Measurements from ENCODE around the gene COBLL1. TPM values are rescaled to one million over a fixed set of nuclear protein-coding genes. Genes with fewer than 3 reads are reported as not detected.
"Not testable (repeated sequence)": the region's sequence is repeated elsewhere in the genome, so short reads cannot be mapped to it uniquely, and the experiment has no call there.

Gene COBLL1
- polyA plus RNA-seq, 12 donors, result 7.1 to 25.9 (median 9.9) TPM; not detected in 1

DNA sequence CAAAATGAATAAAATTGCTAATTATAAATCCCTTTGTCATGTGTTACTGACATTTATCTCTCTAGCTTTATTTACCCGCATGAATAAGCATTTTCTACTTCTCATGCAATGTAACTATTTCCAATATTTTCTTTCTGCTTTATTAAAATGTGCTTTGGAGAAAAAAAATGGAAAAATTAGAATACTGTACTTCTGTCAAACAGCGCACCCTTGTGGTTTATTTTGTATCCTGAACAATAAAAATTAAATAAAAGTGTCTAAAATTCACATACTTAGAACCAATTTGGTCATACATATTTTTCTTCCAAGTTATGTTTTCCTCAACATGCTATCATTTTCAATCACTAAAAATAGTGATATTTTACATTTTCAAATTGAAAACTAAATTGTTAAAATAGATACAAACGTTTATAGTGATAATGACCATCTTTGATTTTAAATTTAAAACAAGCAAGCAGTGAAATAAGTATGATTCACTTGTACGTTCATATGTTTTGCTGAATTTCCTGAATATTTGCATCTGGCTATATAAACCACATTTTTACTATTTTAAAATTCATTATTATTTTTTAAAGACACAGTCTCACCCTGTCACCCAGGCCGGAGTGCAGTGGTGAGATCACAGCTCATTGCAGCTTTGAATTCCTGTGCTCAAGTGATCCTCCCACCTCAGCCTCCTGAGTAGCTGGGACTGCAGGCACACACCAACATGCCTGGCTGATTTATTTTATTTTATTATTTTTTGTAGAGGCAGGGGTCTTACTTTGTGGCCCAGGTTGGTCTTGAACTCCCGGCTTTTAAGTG is 124.4 kb downstream of the COBLL1 start:
- peak; percentile 27 for DNase-seq

DNA sequence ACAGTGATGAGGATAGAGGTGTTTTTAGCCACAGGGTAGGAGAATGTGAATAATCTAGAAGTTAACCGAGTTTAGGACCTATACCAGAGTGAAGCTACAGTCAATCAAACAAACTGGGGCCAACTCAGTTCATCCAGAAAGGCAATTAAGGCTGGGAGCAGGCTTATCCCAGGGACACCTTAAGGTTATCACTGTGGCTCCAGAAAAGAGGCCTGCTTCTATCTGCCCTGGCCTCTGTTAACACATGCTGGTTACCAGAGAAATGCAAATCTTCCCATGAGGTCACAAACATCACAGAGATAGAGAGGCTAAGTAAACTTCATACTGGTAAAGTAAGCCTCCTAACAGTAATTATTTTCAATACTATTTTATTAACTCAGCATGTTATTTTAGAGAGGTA is 127.2 kb downstream of the COBLL1 start:
- DNase-seq, result no peak

DNA sequence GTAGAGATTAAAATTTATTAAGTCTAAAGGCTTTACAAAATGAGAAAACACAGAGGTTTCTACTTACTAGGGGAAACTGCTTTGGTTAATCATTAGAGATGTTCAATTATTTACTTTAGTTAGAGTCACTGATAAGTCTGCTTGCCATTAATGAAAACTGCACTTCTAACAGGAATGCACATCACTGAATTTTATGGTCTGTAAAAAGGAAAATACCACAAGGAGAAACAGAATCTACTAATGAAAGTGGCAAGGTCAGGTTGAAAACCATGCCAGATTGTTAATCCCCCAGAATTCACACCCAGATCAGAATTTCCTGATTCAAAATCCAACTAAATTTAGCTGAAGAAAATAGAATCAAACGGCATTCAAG is 129.9 kb downstream of the COBLL1 start:
- no peak for DNase-seq

DNA sequence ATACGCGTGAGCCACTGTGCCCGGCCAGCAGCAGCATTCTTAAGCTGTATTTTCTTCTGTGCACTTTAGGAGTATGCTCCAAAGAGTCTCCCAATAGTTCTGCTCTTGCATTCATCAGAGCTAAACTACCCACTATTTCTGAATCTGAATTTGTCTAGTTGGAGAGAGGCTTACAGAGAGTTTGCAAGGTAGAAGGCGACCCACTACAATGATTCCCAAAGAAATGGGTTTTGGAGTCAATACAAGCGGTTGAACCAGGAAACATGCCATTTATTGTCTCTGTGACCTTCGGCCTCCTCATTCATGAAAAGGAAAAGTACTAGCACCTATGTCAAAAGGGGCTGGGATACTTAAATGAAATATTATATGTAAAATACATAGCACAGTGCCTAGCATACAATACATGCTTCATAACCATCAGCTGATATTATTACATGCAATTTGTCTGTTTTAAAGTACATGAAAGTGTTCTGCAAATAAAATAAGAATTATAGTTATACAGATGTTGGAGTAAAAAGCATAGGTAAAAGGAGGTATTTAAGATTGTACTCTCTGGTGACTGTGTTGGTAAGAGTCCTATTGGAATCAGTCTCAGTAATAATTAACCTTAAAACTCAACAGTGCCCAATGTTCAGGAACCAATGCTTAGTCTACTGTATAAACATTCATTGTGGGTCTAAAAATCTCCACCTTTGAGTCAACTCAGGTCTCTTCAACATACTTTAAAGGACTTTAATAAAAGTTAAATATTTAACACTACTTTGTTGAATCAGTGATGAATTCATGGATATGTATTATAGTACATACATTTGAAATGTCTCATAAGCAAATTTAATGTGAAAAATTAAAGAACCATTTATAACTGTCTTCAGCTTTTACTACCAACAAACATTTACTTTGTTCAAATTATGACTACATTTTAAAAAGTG is 130.5 kb downstream of the COBLL1 start:
- DNase-seq, result no peak

DNA sequence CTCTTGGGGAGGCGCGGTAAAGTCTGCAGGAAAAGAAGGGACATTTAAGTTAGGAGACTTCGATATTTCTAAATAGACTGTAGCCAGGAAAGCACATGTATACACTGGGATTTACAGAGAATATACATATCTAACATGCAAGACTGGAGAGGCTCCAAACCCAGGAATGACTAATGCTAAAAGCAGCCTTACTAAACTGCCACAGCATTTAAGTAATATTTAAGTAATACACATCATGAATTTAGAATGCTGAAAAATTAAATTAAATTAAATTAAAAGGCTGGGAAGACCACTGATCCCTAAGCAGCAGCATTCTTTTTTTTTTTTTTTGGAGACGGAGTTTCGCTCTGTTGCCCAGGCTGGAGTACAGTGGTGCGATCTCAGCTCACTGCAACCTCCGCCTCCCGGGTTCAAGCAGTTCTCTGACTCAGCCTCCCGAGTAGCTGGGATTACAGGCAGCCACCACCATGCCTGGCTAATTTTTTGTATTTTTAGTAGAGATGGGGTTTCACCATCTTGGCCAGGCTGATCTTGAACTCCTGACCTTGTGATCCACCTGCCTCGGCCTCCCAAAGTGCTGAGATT is 131.3 kb downstream of the COBLL1 start:
- DNase-seq, result not testable (repeated sequence)

DNA sequence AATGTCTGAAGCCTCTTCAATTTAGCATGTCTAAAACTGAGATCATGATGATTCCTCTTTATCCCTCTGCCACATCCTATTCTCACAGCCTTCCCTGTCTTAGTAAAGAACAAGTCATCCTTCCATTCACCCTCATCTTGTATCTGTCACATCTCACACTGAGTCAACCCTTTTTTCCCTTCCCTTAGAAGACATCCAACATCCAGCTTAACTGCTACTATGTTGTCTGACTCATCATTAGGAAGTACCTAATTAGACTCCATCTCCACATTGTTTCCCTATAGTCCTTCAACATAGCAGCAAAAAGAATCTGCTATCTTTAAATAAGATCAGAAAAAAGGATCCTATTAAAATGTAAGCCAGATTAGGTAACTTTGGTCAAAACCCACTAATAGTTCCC is 135.1 kb downstream of the COBLL1 start:
- DNase-seq, result no peak

DNA sequence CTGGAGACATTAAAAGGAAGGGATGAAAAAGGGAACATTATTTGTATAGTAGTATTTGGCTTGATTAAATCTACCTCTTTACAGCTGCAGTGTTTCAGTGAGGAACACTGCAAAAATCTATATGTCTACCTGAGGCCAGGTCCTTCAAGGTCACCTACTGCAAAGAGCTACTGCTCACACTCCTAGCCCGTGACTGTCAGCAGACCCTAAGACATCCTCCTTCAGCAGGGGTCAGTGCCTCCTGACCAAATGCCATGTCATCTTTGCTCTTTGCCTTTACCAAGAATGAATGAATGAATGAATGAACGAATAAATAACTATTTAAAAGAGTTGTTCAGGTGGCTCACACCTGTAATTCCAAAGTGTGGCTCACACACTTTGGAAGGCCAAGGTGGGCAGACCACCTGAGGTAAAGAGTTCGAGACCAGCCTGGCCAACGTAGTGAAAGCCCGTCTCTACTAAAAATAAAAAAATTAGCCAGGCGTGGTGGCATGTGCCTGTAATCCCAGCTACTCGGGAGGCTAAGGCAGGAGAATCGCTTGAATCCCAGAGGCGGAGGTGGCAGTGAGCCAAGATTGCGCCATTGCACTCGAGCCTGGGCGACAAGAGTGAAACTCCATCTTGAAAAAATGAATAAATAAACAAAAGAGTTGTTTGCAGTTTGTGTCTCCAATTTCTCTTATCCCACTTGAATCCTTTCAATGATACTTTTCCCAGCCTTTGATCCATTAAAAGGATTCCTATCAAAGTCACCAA is 136.0 kb downstream of the COBLL1 start:
- DNase-seq, result no peak

DNA sequence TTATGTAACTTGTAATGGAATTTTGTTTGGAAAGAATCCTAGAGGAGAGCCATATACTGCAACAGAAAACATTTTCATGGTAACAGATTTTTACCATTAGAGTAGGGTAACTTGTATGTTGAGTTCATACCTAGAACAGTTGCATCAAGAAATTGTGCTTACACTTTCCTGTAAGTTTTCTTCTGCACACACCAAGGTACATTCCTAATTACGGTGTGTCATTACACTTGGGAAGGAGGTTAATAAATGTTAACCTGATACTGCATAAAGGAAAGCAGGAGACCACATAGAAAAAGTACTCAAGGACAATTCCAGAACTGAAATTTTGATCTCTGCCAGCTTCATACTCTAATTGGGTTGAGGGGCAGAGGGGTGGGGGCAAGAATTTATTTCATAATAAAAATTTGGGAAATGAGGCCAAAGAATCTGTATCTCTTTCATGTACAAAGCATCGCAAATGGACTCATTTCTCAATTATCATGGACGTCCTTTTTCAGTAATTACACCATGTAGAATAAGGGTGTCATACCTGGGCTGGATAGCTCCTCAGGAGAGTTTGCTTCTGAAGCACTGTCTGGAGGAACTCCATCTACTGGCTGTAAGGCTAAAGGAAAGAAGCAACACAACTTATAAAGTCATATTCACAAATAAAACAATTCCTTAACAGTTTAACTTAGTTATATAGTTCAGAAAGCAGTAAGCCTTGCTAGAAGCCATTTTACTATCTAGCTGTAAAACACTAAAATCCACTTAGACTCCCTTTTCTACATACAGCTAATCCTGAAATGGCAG is 137.5 kb downstream of the COBLL1 start:
- no peak for DNase-seq

DNA sequence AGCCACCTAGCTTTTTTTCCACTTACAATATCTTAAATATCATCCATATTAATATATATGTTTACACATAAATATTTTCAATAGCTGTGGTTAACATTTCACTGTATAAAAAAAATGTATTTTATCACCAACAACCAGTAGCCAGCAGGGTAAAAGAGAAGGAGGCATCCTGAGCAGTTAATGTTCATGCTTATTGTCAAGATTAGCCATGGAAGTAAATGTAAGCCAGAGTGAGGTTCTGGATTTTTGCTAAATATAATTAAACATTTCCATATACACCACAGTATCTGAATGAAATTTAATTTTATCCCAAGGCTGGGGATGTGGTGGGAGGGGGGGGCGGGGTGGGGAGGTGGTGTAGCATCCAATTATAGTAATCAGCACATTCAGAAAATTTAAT is 140.1 kb downstream of the COBLL1 start:
- no peak for DNase-seq

DNA sequence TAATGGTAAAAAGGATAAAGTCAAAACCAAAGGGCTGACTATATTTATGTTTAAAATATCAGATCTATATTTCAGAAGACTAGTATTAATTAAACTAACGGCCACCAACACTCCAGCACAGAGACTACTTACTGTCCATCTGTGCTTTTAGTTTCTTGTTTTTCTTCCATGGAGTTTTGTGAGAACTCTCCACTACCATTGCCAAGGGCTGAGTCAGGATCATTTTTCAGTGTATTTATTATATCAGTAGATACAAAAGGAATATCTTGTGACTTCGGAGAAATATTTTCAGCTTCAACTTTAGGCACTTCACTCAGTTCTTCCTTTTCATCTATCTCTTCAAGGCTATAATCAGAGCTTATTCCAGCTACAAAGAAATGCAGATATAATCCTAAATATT is 141.2 kb downstream of the COBLL1 start:
- no peak for DNase-seq

DNA sequence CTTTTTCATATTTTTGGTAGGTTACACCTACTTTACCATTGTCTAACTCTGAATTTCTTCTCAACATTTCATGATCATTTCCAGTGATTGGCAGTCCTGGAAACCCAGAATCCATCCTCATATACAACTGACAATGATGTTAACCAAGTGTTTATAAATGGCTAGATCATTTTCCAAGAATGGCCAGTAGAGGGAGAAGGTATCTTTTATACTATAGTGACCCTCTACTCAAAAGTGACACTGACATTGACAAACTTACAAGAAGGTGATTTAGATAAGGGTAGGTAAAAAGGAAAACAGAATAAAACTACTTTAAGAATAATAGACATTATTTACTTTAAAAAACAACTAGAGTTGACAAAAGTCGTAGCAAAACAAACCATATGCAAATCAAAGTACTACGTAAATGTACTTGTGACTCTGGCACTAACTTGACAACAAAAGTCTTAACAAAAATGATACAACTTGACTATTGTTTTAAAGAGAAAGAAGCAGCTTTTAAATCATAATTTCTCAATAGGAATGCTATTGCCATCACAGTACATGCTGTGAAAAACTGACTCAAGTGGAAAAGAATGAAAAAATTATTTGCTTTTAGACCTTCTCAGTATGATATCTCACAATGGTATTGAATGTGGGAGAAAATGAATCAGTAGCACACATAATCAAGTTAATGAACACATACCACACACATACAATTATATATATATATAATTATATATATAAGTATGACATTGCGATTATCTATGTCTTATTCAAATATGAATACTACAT is 143.7 kb downstream of the COBLL1 start:
- no peak for DNase-seq

DNA sequence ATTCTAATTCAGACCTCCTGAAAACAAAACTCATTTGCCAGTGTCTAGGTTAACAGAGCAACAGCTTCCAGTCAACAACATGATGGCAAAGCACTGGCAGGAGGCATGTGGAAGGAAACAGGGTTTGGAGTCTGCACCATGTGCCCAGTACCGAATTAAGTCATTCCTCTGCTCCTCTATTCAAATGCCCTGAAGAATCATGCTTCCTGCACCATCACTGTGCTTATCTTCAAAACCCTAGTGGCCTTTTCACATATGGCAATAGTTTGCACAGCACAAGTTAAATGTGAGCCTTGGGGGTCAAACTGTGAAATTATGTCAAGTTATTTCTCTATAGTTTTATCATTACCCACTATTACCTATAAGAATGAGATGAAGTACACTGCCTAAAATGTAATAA is 145.0 kb downstream of the COBLL1 start:
- DNase-seq, result no peak

DNA sequence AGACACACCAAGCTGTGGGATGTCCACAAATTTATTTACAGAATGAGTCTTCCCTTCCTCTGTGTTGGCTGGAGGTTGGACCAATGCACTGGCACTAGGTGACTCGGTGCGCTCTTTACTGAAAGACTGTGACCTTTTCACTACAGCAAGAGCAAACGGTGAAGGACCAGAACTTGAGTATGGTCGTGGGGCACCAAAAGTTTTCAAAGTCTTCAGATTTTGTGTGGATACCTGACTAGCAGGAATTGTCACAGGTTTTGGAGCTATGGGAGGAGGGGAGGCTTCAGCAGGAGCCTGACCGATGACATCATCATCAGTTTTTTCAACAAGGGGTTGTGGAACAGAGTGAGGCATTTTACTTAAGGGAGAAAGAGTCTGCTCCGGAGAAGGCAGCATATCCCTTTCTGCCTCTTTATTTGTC is 147.3 kb downstream of the COBLL1 start:
- no peak for DNase-seq

DNA sequence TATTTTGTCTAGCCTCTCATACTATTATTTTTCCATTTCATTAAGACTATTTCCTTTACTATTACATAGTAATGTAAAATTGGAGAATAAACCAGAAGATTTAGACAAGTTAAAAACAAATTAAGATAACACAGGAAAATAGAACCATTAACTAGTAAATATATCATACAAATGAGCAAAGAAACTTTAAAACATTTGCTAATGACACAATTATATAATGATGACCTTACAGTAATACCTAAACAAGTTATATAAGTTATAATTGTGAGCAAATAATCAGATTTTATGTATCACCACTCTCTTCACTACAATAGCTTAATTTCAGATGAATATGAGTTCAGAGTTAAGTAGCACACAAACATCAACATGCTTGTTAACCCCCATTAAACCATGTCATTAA is 147.8 kb downstream of the COBLL1 start:
- no peak for DNase-seq

DNA sequence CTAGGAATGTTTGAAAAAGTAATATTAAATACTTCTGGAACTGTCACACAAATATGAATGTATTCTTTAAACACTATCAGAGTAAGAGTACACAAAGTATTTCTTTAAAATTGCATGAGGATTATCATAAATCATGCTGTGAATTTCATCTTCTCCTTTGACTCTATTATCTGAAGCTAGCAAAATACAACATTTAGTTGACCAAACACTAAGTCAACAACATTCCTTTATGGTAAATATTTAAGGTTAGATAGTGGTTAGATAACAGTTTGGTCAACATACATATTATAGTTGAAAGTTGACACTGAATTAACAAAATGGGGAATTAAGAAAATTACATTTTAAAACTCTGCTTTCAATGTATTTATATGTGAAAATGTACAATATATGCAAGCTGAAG is 148.2 kb downstream of the COBLL1 start:
- no peak for DNase-seq

DNA sequence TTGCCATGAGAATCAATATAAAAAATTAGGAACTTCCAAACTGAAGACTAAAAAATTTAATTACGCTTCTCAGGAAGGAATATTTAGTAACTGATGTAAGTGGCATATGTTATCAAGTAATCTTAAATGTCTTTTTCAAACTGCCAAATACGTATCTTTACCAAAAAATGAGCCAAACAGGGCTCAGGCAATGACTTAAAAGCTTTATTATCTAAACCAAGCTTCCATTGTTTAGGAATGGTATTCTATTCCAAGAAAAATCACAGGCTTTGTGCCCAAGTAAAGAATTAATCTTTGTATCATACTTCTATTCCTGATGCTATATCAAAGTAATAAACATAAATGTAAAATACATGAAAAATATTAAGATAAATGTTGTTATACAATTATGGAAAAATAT is 148.7 kb downstream of the COBLL1 start:
- DNase-seq, result no peak

DNA sequence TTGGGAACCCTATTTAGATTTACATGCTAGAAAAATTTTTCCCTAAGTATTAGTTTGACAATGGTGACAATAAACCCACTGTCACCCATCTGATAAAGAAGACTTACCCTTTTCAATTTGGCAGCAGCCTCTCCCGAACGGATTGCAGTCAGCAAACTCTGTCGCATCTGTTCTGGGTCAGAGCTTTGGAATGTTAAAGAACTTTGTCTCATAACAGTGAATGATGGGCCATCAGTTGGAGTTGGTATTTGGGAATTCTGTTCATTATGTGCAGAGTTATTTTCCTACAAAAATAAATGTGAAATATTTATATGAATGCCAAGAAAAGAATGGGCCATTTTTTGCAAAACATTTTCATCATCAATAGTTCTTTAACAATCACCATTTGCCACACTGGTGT is 149.5 kb downstream of the COBLL1 start:
- no peak for DNase-seq

DNA sequence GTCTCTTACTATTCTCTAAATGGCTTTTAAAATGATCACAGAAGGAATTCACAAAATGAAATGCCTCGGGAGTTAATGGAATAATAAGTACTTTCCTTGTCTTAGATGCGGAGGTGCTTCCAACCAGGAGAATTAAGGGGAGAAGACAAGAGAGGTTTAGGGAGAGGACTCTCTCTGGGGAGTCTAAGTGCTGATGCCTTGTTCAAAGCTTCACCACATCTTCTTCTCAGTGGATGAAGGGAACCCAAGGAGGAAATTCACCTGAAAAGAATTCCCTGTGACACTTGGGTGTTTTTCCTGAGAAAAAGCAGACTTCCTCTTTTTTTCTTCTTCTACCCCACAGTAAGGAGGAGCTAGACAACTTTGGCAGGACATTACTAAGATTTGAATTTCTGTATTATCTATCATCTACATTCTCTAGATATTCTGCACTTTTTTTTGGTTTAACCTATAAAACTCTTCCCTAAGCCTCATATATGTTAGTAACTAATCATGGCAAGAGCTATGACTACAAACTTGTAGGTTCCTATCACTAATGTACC is 150.2 kb downstream of the COBLL1 start:
- DNase-seq, result no peak

DNA sequence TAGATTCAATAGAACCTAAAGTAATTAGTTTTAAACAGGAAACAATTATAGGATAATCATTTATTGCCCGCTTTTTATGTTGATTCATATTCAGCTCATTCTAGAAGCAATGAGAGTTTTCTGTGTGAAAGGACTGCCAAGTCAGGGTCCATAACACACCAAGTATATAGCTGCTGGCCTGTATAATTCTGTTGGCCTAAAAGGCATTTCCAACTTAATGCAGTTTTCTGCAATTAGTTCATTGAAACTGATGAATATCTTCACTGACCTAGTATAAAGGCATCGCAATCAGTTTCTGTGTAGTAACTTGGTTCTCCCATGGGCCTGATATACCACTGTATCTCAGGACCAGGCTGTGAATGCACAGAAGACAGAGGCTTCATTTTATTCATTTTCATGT is 151.3 kb downstream of the COBLL1 start:
- DNase-seq, result no peak

DNA sequence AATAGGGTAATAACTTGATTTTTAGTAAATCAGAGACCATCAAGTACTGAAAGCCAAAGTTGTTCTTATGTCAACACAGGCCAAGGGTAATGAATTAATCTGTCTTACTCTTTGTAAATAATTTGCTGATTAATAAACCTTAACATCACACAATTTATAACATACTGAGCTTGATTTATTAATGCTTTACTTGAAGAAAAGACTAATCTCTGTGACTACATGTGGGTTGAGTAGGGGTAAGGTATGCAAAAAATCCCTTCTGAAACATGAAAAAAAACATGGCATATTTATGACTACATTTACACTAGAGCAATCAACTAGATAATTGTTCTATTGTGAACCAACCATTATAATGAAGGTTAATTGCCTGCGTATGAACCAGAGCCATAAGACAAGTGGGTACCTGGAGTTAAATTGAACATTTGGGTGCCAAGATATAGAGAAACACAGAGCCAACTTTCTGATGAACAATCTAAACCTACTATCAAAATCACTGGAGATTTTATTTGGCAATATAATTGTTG is 152.7 kb downstream of the COBLL1 start:
- no peak for DNase-seq
